Astrocyte of the spinal cord (primary cell): Measurements from ENCODE around the gene PHKG1.
"Not testable (repeated sequence)": the region's sequence is repeated elsewhere in the genome, so short reads cannot be mapped to it uniquely, and the experiment has no call there.

Experiments
- DNase-seq: peaks from one replicate; pipeline ENCODE4 v3.0.0; 2011; ENCODE audit warnings: low read depth, low spot score
- H3K4me3 ChIP-seq: 2 replicates; pipeline ENCODE4 v1.5.1; 2011; ENCODE audit warnings: low read depth, mild to moderate bottlenecking, low read length, moderate library complexity
- in situ Hi-C: cut with HindIII; loops from 2 replicates; pipeline ENCODE4 v1.10.0; 2017; ENCODE audit warnings: low sequenced_read_pairs
- TF ChIP-seq, protein P1 (sequence below): IDR thresholded peaks from 2 replicates; pipeline ENCODE4 v1.5.1; 2012; ENCODE audit warnings: low read depth, mild to moderate bottlenecking, low read length, inconsistent platforms

The PHKG1 gene

DNA sequence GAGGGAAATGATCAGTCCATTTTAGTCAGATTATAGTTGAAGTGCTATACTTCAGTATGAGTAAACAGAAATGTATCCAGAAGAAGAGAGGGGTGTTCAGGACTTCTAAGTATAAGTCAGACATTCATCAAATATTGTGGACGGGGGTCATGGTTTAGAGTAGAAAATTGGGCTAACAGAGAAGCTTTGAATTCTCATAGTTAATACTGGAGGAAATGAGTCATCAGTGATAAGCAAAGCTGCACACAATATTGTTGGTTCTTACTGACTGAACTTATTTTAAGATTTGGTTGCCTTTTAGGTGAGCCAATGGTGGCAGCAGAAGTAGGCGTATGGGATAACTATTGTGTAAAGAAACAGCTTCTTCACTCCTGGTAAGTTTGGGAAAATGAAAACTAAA, 30.4 kb downstream of the PHKG1 start:
- DNase-seq: peak; percentile 60

DNA sequence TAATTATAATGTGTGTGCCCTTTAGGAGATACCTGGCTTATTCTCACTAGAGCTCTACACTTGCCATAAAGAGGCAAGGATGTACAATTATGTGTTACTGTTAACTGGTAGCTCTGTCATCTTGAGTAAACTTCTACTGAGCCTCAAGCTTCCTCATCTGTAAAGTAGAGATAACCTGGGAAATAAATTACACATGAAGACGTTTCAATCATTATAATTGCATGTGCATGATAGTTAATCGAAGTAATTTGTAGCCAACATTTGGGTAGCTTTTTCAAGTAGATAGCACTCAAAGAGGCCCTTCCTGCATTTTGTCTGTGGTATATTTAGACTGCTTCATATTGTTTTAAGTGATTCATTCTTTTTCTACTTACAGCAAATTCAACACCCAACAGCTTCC, 38.8 kb downstream of the PHKG1 start:
- TF ChIP-seq, protein P1, sequence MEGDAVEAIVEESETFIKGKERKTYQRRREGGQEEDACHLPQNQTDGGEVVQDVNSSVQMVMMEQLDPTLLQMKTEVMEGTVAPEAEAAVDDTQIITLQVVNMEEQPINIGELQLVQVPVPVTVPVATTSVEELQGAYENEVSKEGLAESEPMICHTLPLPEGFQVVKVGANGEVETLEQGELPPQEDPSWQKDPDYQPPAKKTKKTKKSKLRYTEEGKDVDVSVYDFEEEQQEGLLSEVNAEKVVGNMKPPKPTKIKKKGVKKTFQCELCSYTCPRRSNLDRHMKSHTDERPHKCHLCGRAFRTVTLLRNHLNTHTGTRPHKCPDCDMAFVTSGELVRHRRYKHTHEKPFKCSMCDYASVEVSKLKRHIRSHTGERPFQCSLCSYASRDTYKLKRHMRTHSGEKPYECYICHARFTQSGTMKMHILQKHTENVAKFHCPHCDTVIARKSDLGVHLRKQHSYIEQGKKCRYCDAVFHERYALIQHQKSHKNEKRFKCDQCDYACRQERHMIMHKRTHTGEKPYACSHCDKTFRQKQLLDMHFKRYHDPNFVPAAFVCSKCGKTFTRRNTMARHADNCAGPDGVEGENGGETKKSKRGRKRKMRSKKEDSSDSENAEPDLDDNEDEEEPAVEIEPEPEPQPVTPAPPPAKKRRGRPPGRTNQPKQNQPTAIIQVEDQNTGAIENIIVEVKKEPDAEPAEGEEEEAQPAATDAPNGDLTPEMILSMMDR: no peak
- in situ Hi-C loops: no loop called here
- no peak for DNase-seq
- H3K4me3 ChIP-seq: no peak overlapping the region

More for the DNA sequence above, 30.4 kb downstream of the PHKG1 start:
- TF ChIP-seq, protein P1: no peak
- in situ Hi-C loops: no loop called here
- no peak overlapping the region for H3K4me3 ChIP-seq

DNA sequence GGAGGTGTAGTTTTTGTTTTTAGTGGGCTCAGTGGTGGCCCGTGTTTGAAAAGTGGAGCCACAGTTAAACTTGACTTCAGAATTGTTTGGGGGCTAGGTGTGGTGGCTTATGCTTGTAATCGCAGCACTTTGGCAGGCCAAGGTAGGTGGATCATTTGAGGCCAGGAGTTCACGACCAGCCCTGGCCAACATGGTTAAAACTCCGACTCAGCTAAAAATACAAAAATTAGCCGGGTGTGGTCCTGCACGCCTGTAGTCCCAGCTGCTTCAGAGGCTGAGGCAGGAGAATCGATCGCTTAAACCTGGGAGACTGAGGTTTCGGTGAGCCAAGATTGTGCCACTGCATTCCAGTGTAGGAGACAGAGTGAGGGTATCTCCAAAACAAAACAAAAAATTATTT, 39.4 kb downstream of the PHKG1 start:
- TF ChIP-seq, protein P1: no peak
- H3K4me3 ChIP-seq: no peak overlapping the region
- no peak for DNase-seq
- in situ Hi-C loops: no loop called here

DNA sequence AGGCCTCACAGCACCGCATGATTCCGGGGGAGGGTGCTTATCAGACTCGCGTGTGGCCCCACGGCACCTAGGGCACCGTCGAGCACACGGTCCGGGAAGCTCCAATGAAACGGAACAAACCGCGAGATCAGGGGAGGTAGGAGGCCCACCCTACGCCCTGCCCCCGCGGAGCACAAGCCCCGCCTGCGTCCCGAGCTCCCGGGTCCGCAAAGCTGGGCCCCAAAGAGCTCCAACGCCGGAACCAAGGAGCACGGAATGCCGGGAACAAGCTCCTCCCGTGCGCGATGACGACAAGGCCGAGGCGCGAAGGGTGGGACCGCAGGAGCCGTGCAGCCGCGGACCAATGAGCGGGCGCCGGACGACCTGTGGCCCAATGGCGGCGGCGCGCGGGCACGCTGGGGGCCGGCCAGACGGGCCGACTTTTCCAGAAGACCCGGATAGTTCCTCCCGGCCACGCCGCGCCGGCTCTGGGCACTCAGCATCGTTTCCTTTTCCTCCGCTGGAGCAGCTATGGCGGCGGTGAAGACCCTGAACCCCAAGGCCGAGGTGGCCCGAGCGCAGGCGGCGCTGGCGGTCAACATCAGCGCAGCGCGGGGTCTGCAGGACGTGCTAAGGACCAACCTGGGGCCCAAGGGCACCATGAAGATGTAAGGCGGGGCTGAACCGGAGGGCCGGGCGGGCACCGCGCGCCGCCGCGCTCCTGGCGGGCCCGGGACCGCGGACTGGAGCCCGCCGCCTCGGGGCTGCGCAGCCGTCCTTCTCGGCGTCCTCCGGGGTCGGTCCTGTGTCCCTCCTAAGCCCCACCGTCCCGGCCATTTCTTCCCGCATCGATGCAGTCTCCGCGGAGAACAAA, 41.2 kb downstream of the PHKG1 start, which contains the start of the genes CCT6A and PSPH:
Gene CCT6A (plus strand): TSS at position 427 of the 853 bp plus-strand sequence. CDS start 84 bp downstream, at position 511.
Gene PSPH (minus strand): TSS at position 106 of the 853 bp plus-strand sequence. CDS start 30,232 bp downstream, outside the sequence.
- in situ Hi-C loops: no loop called here
- TF ChIP-seq, protein P1: no peak
- peak within 1 kb of the TSS; percentile 84 for H3K4me3 ChIP-seq
- DNase-seq: peak; percentile 99

DNA sequence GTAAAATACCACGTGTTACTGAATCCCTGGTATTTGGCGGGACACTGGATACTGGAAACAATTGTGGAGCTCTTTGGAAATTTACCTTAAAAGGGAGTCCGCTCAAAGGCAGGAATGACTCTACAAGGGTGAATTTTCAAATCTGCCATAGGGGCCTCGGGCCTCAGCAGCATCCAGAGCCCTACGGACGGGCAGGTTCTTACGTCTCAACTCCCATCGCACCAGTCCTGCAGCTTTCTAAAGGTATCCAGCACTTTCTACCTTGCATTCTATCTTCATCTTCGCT, 41.8 kb downstream of the PHKG1 start:
- TF ChIP-seq, protein P1: no peak
- peak overlapping the region; percentile 82 for H3K4me3 ChIP-seq
- in situ Hi-C loops: no loop called here
- DNase-seq: no peak

DNA sequence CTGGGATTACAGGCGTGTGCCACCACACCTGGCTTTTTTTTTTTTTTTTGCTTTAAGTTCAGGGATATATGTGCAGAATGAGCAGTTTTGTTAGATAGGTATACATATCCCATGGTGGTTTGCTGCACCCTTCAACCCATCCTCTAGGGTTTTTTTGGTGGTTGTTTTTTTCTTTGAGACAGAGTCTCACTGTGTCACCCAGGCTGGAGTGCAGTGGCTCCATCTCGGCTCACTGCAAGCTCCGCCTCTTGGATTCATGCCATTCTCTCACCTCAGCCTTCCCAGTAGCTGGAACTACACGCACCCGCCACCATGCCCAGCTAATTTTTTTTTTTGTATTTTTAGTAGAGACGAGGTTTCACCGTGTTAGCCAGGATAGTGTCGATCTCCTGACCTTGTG, 44.0 kb downstream of the PHKG1 start:
- H3K4me3 ChIP-seq, in situ Hi-C loops, DNase-seq: not testable (repeated sequence)

DNA sequence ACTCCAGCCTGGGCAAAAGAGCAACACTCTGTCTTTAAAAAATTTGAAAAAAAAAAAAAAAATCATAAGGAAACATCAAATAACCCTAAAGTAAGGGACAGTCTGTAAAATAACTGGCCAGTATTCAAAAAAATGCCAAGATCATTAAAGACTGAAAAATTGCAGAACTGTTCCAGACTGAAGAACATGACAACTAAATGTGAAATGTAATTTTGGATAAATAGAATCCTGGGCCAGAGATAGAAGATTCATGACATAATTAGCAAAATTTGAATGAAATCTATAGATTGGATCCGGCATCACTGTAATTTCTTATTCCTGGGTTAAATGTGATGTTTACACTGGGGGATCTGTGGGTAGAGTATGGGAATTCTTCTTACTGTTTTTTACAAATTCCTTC, 44.5 kb downstream of the PHKG1 start:
- no peak for DNase-seq
- no peak overlapping the region for H3K4me3 ChIP-seq
- TF ChIP-seq, protein P1: no peak
- in situ Hi-C loops: no loop called here

DNA sequence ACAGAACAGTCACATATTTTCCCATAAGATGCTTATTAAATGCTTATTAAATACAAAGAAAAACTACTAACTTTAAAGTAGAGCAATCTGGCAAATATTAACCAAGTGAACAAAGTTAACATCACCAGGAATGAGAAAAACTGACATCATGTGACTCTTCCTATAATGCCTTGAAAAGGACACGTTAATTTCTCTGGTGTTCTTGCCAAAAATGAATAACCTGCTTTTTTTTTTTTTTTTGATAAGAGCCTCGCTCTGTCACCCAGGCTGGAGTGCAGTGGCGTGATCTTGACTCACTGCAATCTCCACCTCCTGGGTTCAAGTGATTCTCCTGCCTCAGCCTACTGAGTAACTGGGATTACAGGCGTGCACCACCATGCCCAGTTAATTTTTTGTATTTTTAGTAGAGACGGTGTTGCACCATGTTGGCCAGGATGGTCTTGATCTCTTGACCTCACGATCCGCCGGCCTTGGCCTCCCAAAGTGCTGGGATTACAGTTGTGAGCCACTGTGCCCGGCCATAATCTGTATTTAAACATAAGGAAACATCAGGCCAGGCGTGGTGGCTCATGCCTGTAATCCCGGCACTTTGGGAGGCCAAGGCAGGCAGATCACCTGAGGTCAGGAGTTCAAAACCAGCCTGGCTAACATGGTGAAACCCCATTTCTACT, 45.2 kb downstream of the PHKG1 start:
- in situ Hi-C loops, DNase-seq, H3K4me3 ChIP-seq: not testable (repeated sequence)
